ENCODE results near the gene EPGN.

EPGN gene

GRCh38 chr4:74268643-74269042, 39.6 kb upstream of the EPGN start:
- DNase-seq (ENCODE audit: low spot score) = no peak

GRCh38 chr4:74278490-74278889, 29.8 kb upstream of the EPGN start:
- no peak for DNase-seq (ENCODE audit: low spot score)
- no peak for TF ChIP-seq CTCF (IDR thresholded peaks at IDR 0.05; ENCODE audit: extremely low read depth, missing control alignments)

More at GRCh38 chr4:74268643-74269042, 39.6 kb upstream of the EPGN start:
- TF ChIP-seq CTCF (IDR thresholded peaks at IDR 0.05; ENCODE audit: extremely low read depth, missing control alignments) = no peak

GRCh38 chr4:74279716-74280115, 28.6 kb upstream of the EPGN start:
- no peak for TF ChIP-seq CTCF (IDR thresholded peaks at IDR 0.05; ENCODE audit: extremely low read depth, missing control alignments)
- no peak for DNase-seq (ENCODE audit: low spot score)

- DNase-seq (ENCODE audit: low spot score) = no peak
- no peak for TF ChIP-seq CTCF (IDR thresholded peaks at IDR 0.05; ENCODE audit: extremely low read depth, missing control alignments)
Measured at GRCh38 chr4:74282926-74283325, 25.3 kb upstream of the EPGN start.

- no peak for TF ChIP-seq CTCF (IDR thresholded peaks at IDR 0.05; ENCODE audit: extremely low read depth, missing control alignments)
- DNase-seq (ENCODE audit: low spot score) = no peak
Measured at GRCh38 chr4:74283614-74284013, 24.7 kb upstream of the EPGN start.

- no peak for DNase-seq (ENCODE audit: low spot score)
- no peak for TF ChIP-seq CTCF (IDR thresholded peaks at IDR 0.05; ENCODE audit: extremely low read depth, missing control alignments)
Measured at GRCh38 chr4:74284053-74284452, 24.2 kb upstream of the EPGN start.

- DNase-seq (ENCODE audit: low spot score) = no peak
- TF ChIP-seq CTCF (IDR thresholded peaks at IDR 0.05; ENCODE audit: extremely low read depth, missing control alignments) = no peak
Measured at GRCh38 chr4:74287164-74287563, 21.1 kb upstream of the EPGN start.
